A549 treated with GW870086 at 1 μM for 4 hours (cell line): ENCODE measurements around the gene SLC35B3. TPM values are rescaled to one million over a fixed set of nuclear protein-coding genes. Genes with fewer than 3 reads are reported as not detected.

ENCODE experiments used
- total RNA-seq: library from RNA; stranded (reverse); fragments of 200-300 nt; extraction: Qiagen RNA extraction; gene quantifications from 5 replicates; pipeline ENCODE4 v1.2.3, GENCODE V29; 2022; ENCODE audit warnings: low read depth

The SLC35B3 gene
- 6.2 to 8.0 TPM (median 7.6 TPM) in 5 replicates for total RNA-seq

DNA sequence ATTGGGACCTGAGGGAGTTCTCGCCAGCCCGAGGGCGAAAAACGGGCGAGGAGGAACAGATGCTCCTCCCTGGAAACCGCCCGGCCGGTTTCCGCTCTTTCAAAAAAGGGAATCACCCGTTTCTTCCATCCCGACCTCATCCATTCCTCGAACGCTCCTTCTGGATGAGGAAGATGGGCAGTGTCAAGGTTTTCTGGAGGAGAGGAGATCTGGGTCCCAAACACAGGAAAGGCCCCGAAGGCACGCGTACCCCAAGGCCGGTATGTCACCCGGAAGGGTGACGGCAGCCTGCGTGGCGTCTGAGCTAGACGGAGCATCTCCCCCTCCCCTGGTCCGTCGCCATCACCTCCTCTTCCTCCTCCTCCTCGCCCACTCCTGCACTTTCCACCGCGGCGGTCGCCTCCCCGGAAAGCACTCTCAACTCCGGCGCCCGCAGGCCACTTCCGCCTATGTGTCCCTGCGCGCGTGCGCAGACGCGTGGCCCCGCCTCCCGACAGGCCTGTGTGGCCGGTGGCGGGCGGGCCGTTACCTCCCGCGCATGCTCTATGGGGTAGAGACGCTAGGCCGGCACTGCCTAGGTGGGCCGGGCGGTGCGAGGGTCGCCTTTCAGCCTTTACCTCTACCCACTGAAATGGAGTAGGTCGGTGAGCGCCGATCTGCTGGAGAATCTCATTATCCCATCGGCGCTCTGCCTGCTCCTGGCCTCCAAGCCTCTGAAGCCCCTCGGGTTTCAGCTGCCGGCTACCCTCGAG, at the start of gene SLC35B3:
Gene SLC35B3, minus strand, starts transcription at position 453 of the 752 bp plus-strand sequence.

